AG04450 (cell line): ENCODE data around the gene DUSP18. TPM values are rescaled to one million over a fixed set of nuclear protein-coding genes. Genes with fewer than 3 reads are reported as not detected.

ENCODE experiments used
- CTCF ChIA-PET: fragments of 300-600, 350-600 bp; formaldehyde crosslinking; extraction: SDS; loops from one replicate; lab custom pipeline; 2022; ENCODE audit warnings: antibody characterized with exemption, inconsistent platforms; lab: Charles Lee
- POLR2A ChIA-PET: fragments of 350-600 bp; formaldehyde crosslinking; extraction: SDS; loops from one replicate; lab custom pipeline; 2021; ENCODE audit warnings: antibody characterized with exemption, inconsistent platforms; lab: Yijun Ruan, JAX
- DNase-seq: peaks from one replicate; pipeline ENCODE4 v3.0.0-alpha.2; 2011; ENCODE audit warnings: low read depth, low spot score
- H3K27ac ChIP-seq: one replicate; pipeline ENCODE4 v1.5.1; 2012; ENCODE audit warnings: low read depth, low read length, control low read depth
- H3K27me3 ChIP-seq: one replicate; pipeline ENCODE4 v1.6.0; 2012; ENCODE audit warnings: low read length; ENCODE audit not compliant: control insufficient read depth, insufficient read depth
- H3K4me3 ChIP-seq: 2 replicates; pipeline ENCODE4 v1.5.1; 2011; ENCODE audit warnings: mild to moderate bottlenecking, low read depth, low read length, control low read depth
- H3K9me3 ChIP-seq: 2 replicates; pipeline ENCODE4 v1.5.1; 2012; ENCODE audit warnings: low read length; ENCODE audit not compliant: control insufficient read depth, insufficient read depth
- CTCF ChIP-seq: IDR thresholded peaks from 2 replicates; pipeline ENCODE4 v1.5.1; 2011; ENCODE audit warnings: low read depth, low read length, control low read depth, inconsistent platforms
- polyA plus RNA-seq: library from polyadenylated mRNA; depleted of rRNA; stranded (reverse); fragments of >200 nt; gene quantifications from 2 replicates; pipeline ENCODE4 v1.2.3, GENCODE V29; 2011

DUSP18 gene
- polyA plus RNA-seq, 1 experiment = 13.8 TPM

GRCh38 chr22:30667107-30667493 is 575 bp downstream of the DUSP18 start:
- DNase-seq = no peak
- H3K27ac ChIP-seq = no peak overlapping the region
- ChIA-PET CTCF (interaction anchor here (1.3 kb wide), 1 partner anchor 32 kb away, joined by 7 read pairs; the partner anchor contains the start of gene SLC35E4), POLR2A (interaction anchor here (0.6 to 2.3 kb wide), 2 partner anchors 32 to 255 kb away, joined by 5 to 9 read pairs; partner anchors contain the start of gene SLC35E4)
- no peaks in the 10 kb centered on the region; the same call in 1 of the 2 replicates for H3K9me3 ChIP-seq
- H3K27me3 ChIP-seq = no peaks in the 10 kb centered on the region
- peak overlapping the region; percentile 90 for H3K4me3 ChIP-seq
- TF ChIP-seq CTCF = no peak

GRCh38 chr22:30665786-30666185 is 1.9 kb downstream of the DUSP18 start:
- ChIA-PET POLR2A (no interaction called here), CTCF (no interaction called here)
- Histone ChIP-seq H3K9me3 (no peaks in the 10 kb centered on the region; the same call in 1 of the 2 replicates), H3K27me3 (no peaks in the 10 kb centered on the region), H3K4me3 (no peak overlapping the region), H3K27ac (no peak overlapping the region)
- no peak for TF ChIP-seq CTCF
- no peak for DNase-seq

DNA sequence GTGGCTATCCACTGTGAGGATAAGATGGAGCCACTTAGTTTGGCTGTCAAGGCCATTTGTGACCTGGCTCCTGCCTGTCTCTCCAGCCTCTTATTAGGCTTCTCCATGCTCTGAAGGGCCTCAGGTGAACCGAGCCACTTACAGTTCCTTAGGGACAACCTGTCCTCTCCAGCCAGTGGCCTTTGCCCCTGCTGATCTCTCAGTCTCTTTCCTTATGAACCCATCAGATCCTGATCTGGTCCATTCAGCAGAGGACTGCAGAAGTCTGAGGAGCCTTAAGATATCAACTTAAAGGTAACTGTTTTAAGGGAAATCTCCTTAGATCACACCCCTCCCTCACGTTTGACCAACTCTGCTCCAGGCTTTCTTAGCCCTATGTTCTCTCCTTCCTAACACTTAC is 2.4 kb downstream of the DUSP18 start:
- ChIA-PET POLR2A (no interaction called here), CTCF (no interaction called here)
- Histone ChIP-seq H3K4me3 (no peak overlapping the region), H3K27ac (no peak overlapping the region), H3K27me3 (no peaks in the 10 kb centered on the region), H3K9me3 (no peaks in the 10 kb centered on the region; the same call in 1 of the 2 replicates)
- TF ChIP-seq CTCF = no peak
- no peak for DNase-seq

- TF ChIP-seq CTCF = no peak
- Histone ChIP-seq H3K27ac (no peak overlapping the region), H3K9me3 (no peaks in the 10 kb centered on the region; the same call in 1 of the 2 replicates), H3K4me3 (no peak overlapping the region), H3K27me3 (no peaks in the 10 kb centered on the region)
- POLR2A ChIA-PET = no interaction called here
- DNase-seq = no peak
- CTCF ChIA-PET = interaction anchor here (0.6 kb wide), 1 partner anchor 891 kb away, joined by 14 read pairs; no protein-coding TSS in a partner anchor
These were observed 2.9 kb downstream of the DUSP18 start for GRCh38 chr22:30664798-30665197.

GRCh38 chr22:30662040-30662439 is 5.6 kb downstream of the DUSP18 start:
- no peak overlapping the region for H3K4me3 ChIP-seq
- no peak for TF ChIP-seq CTCF
- H3K27ac ChIP-seq = no peak overlapping the region
- H3K27me3 ChIP-seq = no peaks in the 10 kb centered on the region
- ChIA-PET CTCF (interaction anchor here (0.7 to 1.1 kb wide), 2 partner anchors 29 to 231 kb away, joined by 3 to 7 read pairs; no protein-coding TSS in a partner anchor), POLR2A (no interaction called here)
- DNase-seq = no peak
- no peaks in the 10 kb centered on the region; the same call in 1 of the 2 replicates for H3K9me3 ChIP-seq
